GM21737 (cell line): ENCODE data around the gene MCRIP1.

Experiments used
- ATAC-seq: cut with Tn5 transposase; IDR thresholded peaks from one replicate; pipeline ENCODE4 v1.9.1; 2021; ENCODE audit warnings: mild to moderate bottlenecking, moderate library complexity; ENCODE audit not compliant: unreplicated experiment

Gene MCRIP1

GRCh38 chr17:81807210-81807719 is 25.8 kb downstream of the MCRIP1 start:
- ATAC-seq: no peak

- ATAC-seq: no peak
These were observed 26.5 kb downstream of the MCRIP1 start for GRCh38 chr17:81806461-81807209.

- ATAC-seq: no peak
These were observed 27.2 kb downstream of the MCRIP1 start for GRCh38 chr17:81805707-81806460.

GRCh38 chr17:81804559-81805399 is 28.3 kb downstream of the MCRIP1 start:
- ATAC-seq: no peak

GRCh38 chr17:81803728-81804558 is 29.1 kb downstream of the MCRIP1 start, which contains the start of gene GCGR:
Gene GCGR, plus strand, starts transcription at chr17:81804150. Its CDS starts 4,869 bp downstream, at chr17:81809019.
- ATAC-seq: no peak

GRCh38 chr17:81802856-81803643 is 30.0 kb downstream of the MCRIP1 start:
- no peak for ATAC-seq

- ATAC-seq: no peak
These were observed 30.9 kb downstream of the MCRIP1 start for GRCh38 chr17:81802048-81802758.

- no peak for ATAC-seq
These were observed 31.8 kb downstream of the MCRIP1 start for GRCh38 chr17:81801327-81801726.

- no peak for ATAC-seq
These were observed 38.6 kb downstream of the MCRIP1 start for GRCh38 chr17:81794509-81794908.

- ATAC-seq: no peak
These were observed 39.0 kb downstream of the MCRIP1 start for GRCh38 chr17:81794074-81794476.

- ATAC-seq: no peak
These were observed 40.1 kb downstream of the MCRIP1 start for GRCh38 chr17:81792675-81793615.
